ENCODE data around the gene CFC1. TPM values are rescaled to one million over a fixed set of nuclear protein-coding genes. Genes with fewer than 3 reads are reported as not detected.

Gene CFC1
- total RNA-seq, 1 experiment from 2014 or later = not detected

Other genes starting within 250 kb of the CFC1 start
- gene PTPN18, start 243.5 kb downstream of the CFC1 start, total RNA-seq (2014; rRNA removed; shearing (Covaris generic)) = 24.4 and 26.1 TPM in 2 replicates
- under 0.01 TPM in 1 of 2 replicates, not detected in the other for gene POTEI, start 90.2 kb downstream of the CFC1 start, total RNA-seq (2014; rRNA removed; shearing (Covaris generic))
- gene CFC1B, start 78.4 kb downstream of the CFC1 start, total RNA-seq (2014; rRNA removed; shearing (Covaris generic)) = not detected in 2 replicates
- gene POTEJ, start 11.9 kb upstream of the CFC1 start, total RNA-seq (2014; rRNA removed; shearing (Covaris generic)) = not detected in 2 replicates
- gene GPR148, start 129.5 kb upstream of the CFC1 start, total RNA-seq (2014; rRNA removed; shearing (Covaris generic)) = not detected in 2 replicates
- not detected in 2 replicates for gene AMER3, start 156.0 kb upstream of the CFC1 start, total RNA-seq (2014; rRNA removed; shearing (Covaris generic))
- 0.10 TPM in 1 of 2 replicates, not detected in the other for gene ARHGEF4, start 237.3 kb upstream of the CFC1 start, total RNA-seq (2014; rRNA removed; shearing (Covaris generic))

Measured in G401 (cell line).